Calu3 (cell line): ENCODE data around the gene TIMM17A. TPM values are rescaled to one million over a fixed set of nuclear protein-coding genes. Genes with fewer than 3 reads are reported as not detected.

ENCODE experiments used
- BruUV-seq: library from RNA; stranded (reverse); fragments of 400-500 nt; replicated peaks from 2 replicates; lab custom pipeline; 2021; lab: Mats Ljungman, UMichigan
- CTCF ChIA-PET: fragments of 300-600 bp; sonication (Branson Sonifier 250); formaldehyde crosslinking; loops from one replicate; lab custom pipeline; 2022; ENCODE audit warnings: antibody characterized with exemption; lab: Charles Lee
- DNase-seq: peaks from one replicate; pipeline ENCODE4 v3.0.0; 2022
- H3K27ac Mint-ChIP-seq: one replicate; pipeline ENCODE4 v1.8.0; 2022; ENCODE audit warnings: mixed read lengths; ENCODE audit not compliant: unreplicated experiment
- H3K27me3 Mint-ChIP-seq: one replicate; pipeline ENCODE4 v1.8.0; 2022; ENCODE audit warnings: mixed read lengths; ENCODE audit not compliant: unreplicated experiment
- H3K36me3 Mint-ChIP-seq: one replicate; pipeline ENCODE4 v1.8.0; 2022; ENCODE audit warnings: mild to moderate bottlenecking, moderate library complexity, mixed read lengths; ENCODE audit not compliant: insufficient read depth, unreplicated experiment
- H3K4me1 Mint-ChIP-seq: one replicate; pipeline ENCODE4 v1.8.0; 2022; ENCODE audit warnings: mild to moderate bottlenecking, low read depth, mixed read lengths; ENCODE audit not compliant: unreplicated experiment
- H3K4me3 Mint-ChIP-seq: one replicate; pipeline ENCODE4 v1.8.0; 2022; ENCODE audit warnings: mild to moderate bottlenecking, low read depth, moderate library complexity, mixed read lengths; ENCODE audit not compliant: unreplicated experiment
- H3K9me3 Mint-ChIP-seq: one replicate; pipeline ENCODE4 v1.8.0; 2022; ENCODE audit warnings: low read depth, mixed read lengths; ENCODE audit not compliant: unreplicated experiment
- intact Hi-C: fragments of 100-400 bp; cut with micrococcal nuclease; formaldehyde crosslinking; loops from one replicate; pipeline ENCODE4 v1.10.0; 2022; ENCODE audit not compliant: unreplicated experiment
- total RNA-seq: library from RNA; stranded (reverse); gene quantifications from 2 replicates; pipeline ENCODE4 v1.2.3, GENCODE V29; 2022
- TF ChIP-seq, protein P1 (sequence below): fragments of 200-600 bp; IDR thresholded peaks from one replicate; pipeline ENCODE4 v1.8.0; 2022; ENCODE audit warnings: antibody characterized with exemption; ENCODE audit not compliant: unreplicated experiment

Gene TIMM17A
- total RNA-seq, 1 experiment from 2014 or later, result 85.3 TPM

GRCh38 chr1:201999625-202000238 lies 44.4 kb downstream of the TIMM17A start:
- H3K4me1 Mint-ChIP-seq, result no peaks in the 10 kb centered on the region
- TF ChIP-seq, protein P1, sequence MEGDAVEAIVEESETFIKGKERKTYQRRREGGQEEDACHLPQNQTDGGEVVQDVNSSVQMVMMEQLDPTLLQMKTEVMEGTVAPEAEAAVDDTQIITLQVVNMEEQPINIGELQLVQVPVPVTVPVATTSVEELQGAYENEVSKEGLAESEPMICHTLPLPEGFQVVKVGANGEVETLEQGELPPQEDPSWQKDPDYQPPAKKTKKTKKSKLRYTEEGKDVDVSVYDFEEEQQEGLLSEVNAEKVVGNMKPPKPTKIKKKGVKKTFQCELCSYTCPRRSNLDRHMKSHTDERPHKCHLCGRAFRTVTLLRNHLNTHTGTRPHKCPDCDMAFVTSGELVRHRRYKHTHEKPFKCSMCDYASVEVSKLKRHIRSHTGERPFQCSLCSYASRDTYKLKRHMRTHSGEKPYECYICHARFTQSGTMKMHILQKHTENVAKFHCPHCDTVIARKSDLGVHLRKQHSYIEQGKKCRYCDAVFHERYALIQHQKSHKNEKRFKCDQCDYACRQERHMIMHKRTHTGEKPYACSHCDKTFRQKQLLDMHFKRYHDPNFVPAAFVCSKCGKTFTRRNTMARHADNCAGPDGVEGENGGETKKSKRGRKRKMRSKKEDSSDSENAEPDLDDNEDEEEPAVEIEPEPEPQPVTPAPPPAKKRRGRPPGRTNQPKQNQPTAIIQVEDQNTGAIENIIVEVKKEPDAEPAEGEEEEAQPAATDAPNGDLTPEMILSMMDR, result peak; percentile 85
- CTCF ChIA-PET, result interaction anchor here (0.5 to 1.8 kb wide), 26 partner anchors 8 to 155 kb away, joined by 3 to 29 read pairs (median 4); partner anchors contain the start of genes ELF3, GPR37L1 and RNPEP
- H3K27me3 Mint-ChIP-seq, result no peaks in the 10 kb centered on the region
- peak; percentile 65 for DNase-seq
- H3K9me3 Mint-ChIP-seq, result no peaks in the 10 kb centered on the region
- no peak overlapping the region for H3K4me3 Mint-ChIP-seq
- H3K36me3 Mint-ChIP-seq, result peaks cover 57% of the 10 kb centered on the region
- no peak overlapping the region for H3K27ac Mint-ChIP-seq
- no TSS peak for BruUV-seq
- intact Hi-C loops, result loop anchor here (1.0 to 10.0 kb wide), 2 partner anchors 120 to 315 kb away; no protein-coding TSS in a partner anchor

- H3K27me3 Mint-ChIP-seq, result no peaks in the 10 kb centered on the region
- CTCF ChIA-PET, result no interaction called here
- intact Hi-C loops, result no loop called here
- peaks cover 15% of the 10 kb centered on the region for H3K4me1 Mint-ChIP-seq
- TF ChIP-seq, protein P1, result no peak
- peaks cover 58% of the 10 kb centered on the region for H3K36me3 Mint-ChIP-seq
- no peak overlapping the region for H3K27ac Mint-ChIP-seq
- no TSS peak for BruUV-seq
- H3K9me3 Mint-ChIP-seq, result no peaks in the 10 kb centered on the region
- no peak for DNase-seq
- no peak overlapping the region for H3K4me3 Mint-ChIP-seq
Measured at GRCh38 chr1:202002507-202002906, 47.2 kb downstream of the TIMM17A start.

GRCh38 chr1:202004711-202005110 lies 49.4 kb downstream of the TIMM17A start:
- Mint-ChIP-seq H3K27me3 (no peaks in the 10 kb centered on the region), H3K36me3 (peaks cover 65% of the 10 kb centered on the region), H3K4me1 (peaks cover 37% of the 10 kb centered on the region), H3K9me3 (no peaks in the 10 kb centered on the region), H3K4me3 (no peak overlapping the region), H3K27ac (no peak overlapping the region)
- intact Hi-C loops, result no loop called here
- CTCF ChIA-PET, result no interaction called here
- no TSS peak for BruUV-seq
- no peak for DNase-seq
- TF ChIP-seq, protein P1, result no peak

DNA sequence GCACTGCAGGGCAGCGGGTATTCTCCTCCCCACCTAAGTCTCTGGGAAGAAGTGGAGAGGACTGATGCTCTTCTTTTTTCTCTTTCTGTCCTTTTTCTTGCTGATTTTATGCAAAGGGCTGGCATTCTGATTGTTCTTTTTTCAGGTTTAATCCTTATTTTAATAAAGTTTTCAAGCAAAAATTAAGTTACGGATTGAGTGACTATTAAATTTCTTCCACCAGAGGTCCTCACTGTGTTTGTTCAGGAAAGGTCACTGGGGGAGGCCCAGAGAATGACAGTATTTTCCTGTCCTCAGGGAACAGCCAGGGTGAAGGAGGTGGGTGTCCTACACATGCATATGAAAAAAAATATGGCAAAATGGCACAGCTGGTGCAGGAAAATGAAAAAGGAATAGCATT lies 50.7 kb downstream of the TIMM17A start:
- intact Hi-C loops, result no loop called here
- BruUV-seq, result no TSS peak
- Mint-ChIP-seq H3K36me3 (peaks cover 65% of the 10 kb centered on the region), H3K4me1 (peaks cover 44% of the 10 kb centered on the region), H3K27me3 (no peaks in the 10 kb centered on the region), H3K9me3 (no peaks in the 10 kb centered on the region), H3K27ac (no peak overlapping the region), H3K4me3 (no peak overlapping the region)
- no peak for DNase-seq
- TF ChIP-seq, protein P1, result peak; percentile 50
- CTCF ChIA-PET, result interaction anchor here (2.3 kb wide), 1 partner anchor 107 kb away, joined by 11 read pairs; no protein-coding TSS in a partner anchor
